RWPE1 (cell line): ENCODE results near the gene PLPPR5.

Experiments
- CTCF ChIA-PET: fragments of 350-600 bp; sonication (Branson Sonifier 250); formaldehyde crosslinking; extraction: SDS; loops from one replicate; lab custom pipeline; 2021; lab: Yijun Ruan, JAX
- POLR2A ChIA-PET: fragments of 400-600 bp; formaldehyde crosslinking; extraction: SDS; loops from one replicate; lab custom pipeline; 2020; ENCODE audit warnings: antibody characterized with exemption; ENCODE audit not compliant: low non-redundant PET; lab: Yijun Ruan, JAX
- DNase-seq: peaks from one replicate; pipeline ENCODE4 v3.0.0; 2012; ENCODE audit warnings: low spot score
- H3K27ac ChIP-seq: fragments of 450-650 bp; 2 replicates; pipeline ENCODE4 v1.5.1; 2017
- CTCF ChIP-seq: fragments of 450-650 bp; conservative IDR thresholded peaks from 2 replicates; pipeline ENCODE4 v1.5.1; 2017; ENCODE audit warnings: low read depth, mild to moderate bottlenecking

Gene PLPPR5

GRCh38 chr1:98975810-98976209 is 28.9 kb downstream of the PLPPR5 start:
- no peak for DNase-seq
- POLR2A ChIA-PET, result no interaction called here

DNA sequence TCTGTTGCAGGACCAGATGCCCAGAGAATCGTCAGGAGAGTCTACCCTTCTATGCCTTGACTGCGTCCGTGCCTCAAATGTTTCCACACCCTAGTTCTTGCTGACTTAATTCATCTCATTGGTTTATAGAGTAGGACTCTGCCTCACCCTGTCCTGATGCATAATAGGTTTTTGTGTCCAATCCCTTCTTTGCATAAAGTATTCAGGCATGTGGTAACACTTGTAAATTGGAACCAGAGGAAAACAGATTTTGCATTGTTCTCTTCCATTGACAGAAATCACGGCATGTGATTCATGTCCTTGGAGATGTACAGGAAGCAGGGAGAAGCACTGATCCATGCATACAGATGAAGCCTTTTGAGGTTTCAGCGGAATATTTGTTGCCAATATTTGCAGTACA is 29.5 kb downstream of the PLPPR5 start:
- TF ChIP-seq CTCF, result no peak
- no peak overlapping the region for H3K27ac ChIP-seq
- no peak for DNase-seq
- ChIA-PET CTCF (no interaction called here), POLR2A (no interaction called here)

More at GRCh38 chr1:98975810-98976209, 28.9 kb downstream of the PLPPR5 start:
- no peak overlapping the region for H3K27ac ChIP-seq
- CTCF ChIA-PET, result no interaction called here
- no peak for TF ChIP-seq CTCF

DNA sequence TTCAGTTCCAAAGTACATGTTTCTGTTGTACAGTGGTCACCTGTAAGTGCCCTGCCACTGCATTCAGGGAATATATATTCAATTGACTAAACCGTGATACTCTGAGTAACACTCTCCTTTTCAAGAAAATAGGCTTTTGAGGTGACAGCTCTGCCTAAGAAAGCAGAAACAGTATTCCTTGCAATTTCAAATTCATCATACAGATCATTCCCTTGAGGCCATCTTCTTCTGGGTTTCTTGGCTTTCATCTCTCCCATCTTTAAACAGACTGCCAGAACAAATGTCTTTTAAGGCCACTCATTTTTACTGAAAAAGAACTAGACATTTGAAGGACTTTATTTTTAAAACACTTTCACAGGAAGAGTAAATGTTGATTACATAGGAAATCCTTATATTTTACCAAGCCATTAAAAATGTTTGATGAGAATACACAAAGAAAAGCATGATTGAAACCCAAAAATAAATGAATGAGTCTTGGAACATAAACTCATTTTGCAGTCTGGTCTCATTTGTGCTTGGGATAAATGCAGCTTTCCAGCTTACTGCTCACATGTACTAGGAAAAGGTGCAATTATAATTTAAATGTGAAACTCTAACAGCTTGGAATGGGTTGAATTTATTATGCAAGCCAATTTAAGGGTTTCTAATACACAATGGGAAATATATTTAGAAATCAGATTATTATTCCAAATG is 34.7 kb downstream of the PLPPR5 start:
- ChIA-PET POLR2A (no interaction called here), CTCF (no interaction called here)
- no peak for TF ChIP-seq CTCF
- DNase-seq, result no peak
- H3K27ac ChIP-seq, result no peak overlapping the region

DNA sequence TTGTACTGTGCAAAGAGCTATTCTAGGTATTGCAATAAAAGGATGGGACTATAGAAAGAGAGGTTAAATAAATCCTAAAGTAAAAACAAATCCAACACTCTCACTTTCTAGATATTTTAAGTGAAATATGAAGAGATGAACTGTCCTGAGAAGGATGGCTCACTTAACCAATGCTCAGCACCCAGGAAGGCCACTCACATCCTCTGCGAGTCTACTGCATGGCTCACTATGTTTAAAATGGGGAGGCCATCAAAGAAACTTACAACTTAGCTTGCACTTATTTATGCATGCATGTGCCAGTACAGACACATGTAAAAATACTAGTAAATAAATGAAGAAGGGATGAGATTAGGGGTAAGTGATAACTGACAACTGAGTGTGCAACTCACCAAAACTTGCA is 37.5 kb downstream of the PLPPR5 start:
- TF ChIP-seq CTCF, result no peak
- POLR2A ChIA-PET, result no interaction called here
- DNase-seq, result no peak
- H3K27ac ChIP-seq, result no peak overlapping the region
- CTCF ChIA-PET, result no interaction called here

DNA sequence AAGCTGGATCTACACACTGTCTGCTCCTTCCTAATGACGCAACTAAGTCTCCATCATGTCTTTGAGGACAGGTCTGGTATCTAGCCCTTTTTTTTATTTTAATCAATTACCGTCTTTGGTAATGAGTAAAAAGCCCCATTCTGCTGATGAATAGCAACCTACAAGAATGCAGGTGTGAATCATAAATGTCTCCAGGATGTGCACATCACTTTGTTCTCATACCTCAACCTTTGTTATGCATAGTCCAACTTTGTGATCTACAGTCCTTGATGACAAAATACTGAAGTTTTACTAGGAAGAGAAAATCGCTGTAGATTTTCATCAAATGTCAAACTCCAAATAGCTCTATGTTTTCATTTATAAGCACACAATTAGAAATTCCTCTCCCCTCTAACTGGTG is 39.3 kb downstream of the PLPPR5 start:
- no peak overlapping the region for H3K27ac ChIP-seq
- no peak for DNase-seq
- ChIA-PET CTCF (no interaction called here), POLR2A (no interaction called here)
- no peak for TF ChIP-seq CTCF

DNA sequence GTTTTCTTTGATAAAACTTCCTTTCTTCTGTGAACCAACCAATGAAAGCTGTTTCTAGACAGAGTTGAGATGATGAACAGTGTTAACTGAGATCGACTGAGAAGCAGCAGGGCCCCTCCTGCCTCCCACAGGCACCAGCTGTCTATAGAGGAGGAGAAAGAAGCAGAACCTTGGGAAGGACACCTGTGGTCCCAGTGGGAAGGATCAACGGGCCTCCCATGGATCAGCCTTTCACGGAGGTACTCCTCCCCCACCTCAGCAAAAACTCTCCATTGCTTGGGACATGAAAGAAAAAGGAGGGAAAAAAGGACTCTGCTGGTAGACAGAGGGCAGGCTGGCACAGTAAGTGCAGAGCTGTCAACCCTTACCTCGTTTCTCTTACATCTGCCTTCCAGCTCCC is 40.5 kb downstream of the PLPPR5 start:
- ChIA-PET CTCF (no interaction called here), POLR2A (no interaction called here)

More for the DNA sequence above, 40.5 kb downstream of the PLPPR5 start:
- no peak for DNase-seq
- no peak for TF ChIP-seq CTCF
- no peak overlapping the region for H3K27ac ChIP-seq
